AG10803 (cell line): ENCODE results near the gene EFCAB7.

Experiments used
- DNase-seq: peaks from one replicate; pipeline ENCODE4 v3.0.0; 2010; ENCODE audit warnings: low read depth
- H3K4me3 ChIP-seq: 2 replicates; pipeline ENCODE4 v1.5.1; 2011; ENCODE audit warnings: mild to moderate bottlenecking, low read length, control low read depth
- CTCF ChIP-seq: conservative IDR thresholded peaks from 2 replicates; pipeline ENCODE4 v1.5.1; 2011; ENCODE audit warnings: mild to moderate bottlenecking, low read length, control low read depth, inconsistent platforms

Gene EFCAB7

GRCh38 chr1:63593303-63593885, 70.1 kb downstream of the EFCAB7 start, which contains the start of gene PGM1:
PGM1 (plus strand) TSS chr1:63593411; CDS start chr1:63593489, 78 bp downstream.
- DNase-seq: peak; percentile 80
- no peak for TF ChIP-seq CTCF
- H3K4me3 ChIP-seq: peak within 1 kb of the TSS; percentile 80

GRCh38 chr1:63593886-63594605, 70.7 kb downstream of the EFCAB7 start:
- no peak for TF ChIP-seq CTCF
- peak; percentile 82 for DNase-seq
- H3K4me3 ChIP-seq: peak overlapping the region; percentile 80

- H3K4me3 ChIP-seq: no peak overlapping the region
- no peak for DNase-seq
- TF ChIP-seq CTCF: no peak
These were observed 72.1 kb downstream of the EFCAB7 start for GRCh38 chr1:63595435-63595834.

GRCh38 chr1:63599799-63600198, 76.5 kb downstream of the EFCAB7 start:
- H3K4me3 ChIP-seq: no peak overlapping the region
- TF ChIP-seq CTCF: no peak
- no peak for DNase-seq

- no peak for DNase-seq
- H3K4me3 ChIP-seq: no peak overlapping the region
- TF ChIP-seq CTCF: no peak
These were observed 76.9 kb downstream of the EFCAB7 start for GRCh38 chr1:63600248-63600647.

GRCh38 chr1:63601061-63601460, 77.7 kb downstream of the EFCAB7 start:
- H3K4me3 ChIP-seq: no peak overlapping the region
- no peak for TF ChIP-seq CTCF
- DNase-seq: no peak

GRCh38 chr1:63601463-63601862, 78.1 kb downstream of the EFCAB7 start:
- TF ChIP-seq CTCF: no peak
- DNase-seq: no peak
- no peak overlapping the region for H3K4me3 ChIP-seq
